Ishikawa (cell line): Measurements from ENCODE around the gene RXFP2.
A peak's percentile ranks its signal among the peaks of the same experiment; 100 is the strongest.

ENCODE experiments used
- CEBPB ChIP-seq: IDR thresholded peaks from 2 replicates; pipeline ENCODE4 v1.6.1; 2012
- CREB1 ChIP-seq: IDR thresholded peaks from 2 replicates; pipeline ENCODE4 v1.6.1; 2012; ENCODE audit warnings: low read depth
- EGR1 ChIP-seq: IDR thresholded peaks from 2 replicates; pipeline ENCODE4 v1.6.1; 2012
- EP300 ChIP-seq: IDR thresholded peaks from 2 replicates; pipeline ENCODE4 v1.6.1; 2012; ENCODE audit warnings: borderline replicate concordance
- FOXM1 ChIP-seq: IDR thresholded peaks from 2 replicates; pipeline ENCODE4 v1.6.1; 2012; ENCODE audit warnings: low read depth, borderline replicate concordance
- NFIC ChIP-seq: IDR thresholded peaks from 2 replicates; pipeline ENCODE4 v1.6.1; 2012
- RAD21 ChIP-seq: IDR thresholded peaks from 2 replicates; pipeline ENCODE4 v1.6.1; 2012; ENCODE audit warnings: low read depth
- TAF1 ChIP-seq: IDR thresholded peaks from 2 replicates; pipeline ENCODE4 v1.6.1; 2012; ENCODE audit warnings: low read depth, mild to moderate bottlenecking
- TCF12 ChIP-seq: IDR thresholded peaks from 2 replicates; pipeline ENCODE4 v1.6.1; 2012; ENCODE audit warnings: low read depth
- YY1 ChIP-seq: IDR thresholded peaks from 2 replicates; pipeline ENCODE4 v1.6.1; 2012; ENCODE audit warnings: low read depth
- ZBTB7A ChIP-seq: IDR thresholded peaks from 2 replicates; pipeline ENCODE4 v1.6.1; 2012; ENCODE audit warnings: low read depth
- TF ChIP-seq, protein P1 (sequence below): IDR thresholded peaks from 2 replicates; pipeline ENCODE4 v1.6.1; 2012
- TF ChIP-seq, protein P2 (sequence below): IDR thresholded peaks from 2 replicates; pipeline ENCODE4 v1.6.1; 2012
- TF ChIP-seq, protein P3 (sequence below): IDR thresholded peaks from 2 replicates; pipeline ENCODE4 v1.6.1; 2012; ENCODE audit warnings: low read depth, mild to moderate bottlenecking

RXFP2 gene

DNA sequence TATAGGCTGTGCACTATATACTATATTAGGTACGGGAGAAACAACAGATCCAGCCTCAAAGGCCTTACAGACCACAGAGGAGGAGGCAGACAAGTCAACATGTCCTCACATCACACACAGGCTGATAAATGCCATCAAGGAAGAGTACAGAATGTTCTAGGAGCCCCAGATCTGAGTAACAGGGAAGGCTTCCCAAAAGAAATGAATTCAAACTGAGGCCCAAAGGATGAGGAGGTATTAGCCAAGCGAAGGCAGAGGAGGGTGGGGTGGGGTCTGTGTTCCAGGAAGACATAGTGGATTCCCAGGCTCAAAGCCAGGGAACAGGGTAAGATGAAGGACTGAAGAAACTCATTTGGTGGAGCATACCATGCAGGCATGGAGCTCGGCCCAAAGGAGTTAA is 55.1 kb downstream of the RXFP2 start:
- TF ChIP-seq TCF12: no peak
- TF ChIP-seq, protein P1, sequence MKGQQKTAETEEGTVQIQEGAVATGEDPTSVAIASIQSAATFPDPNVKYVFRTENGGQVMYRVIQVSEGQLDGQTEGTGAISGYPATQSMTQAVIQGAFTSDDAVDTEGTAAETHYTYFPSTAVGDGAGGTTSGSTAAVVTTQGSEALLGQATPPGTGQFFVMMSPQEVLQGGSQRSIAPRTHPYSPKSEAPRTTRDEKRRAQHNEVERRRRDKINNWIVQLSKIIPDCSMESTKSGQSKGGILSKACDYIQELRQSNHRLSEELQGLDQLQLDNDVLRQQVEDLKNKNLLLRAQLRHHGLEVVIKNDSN: no peak
- TF ChIP-seq EGR1: no peak
- TF ChIP-seq RAD21: no peak
- TF ChIP-seq, protein P2, sequence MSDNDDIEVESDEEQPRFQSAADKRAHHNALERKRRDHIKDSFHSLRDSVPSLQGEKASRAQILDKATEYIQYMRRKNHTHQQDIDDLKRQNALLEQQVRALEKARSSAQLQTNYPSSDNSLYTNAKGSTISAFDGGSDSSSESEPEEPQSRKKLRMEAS: no peak
- no peak for TF ChIP-seq TAF1
- TF ChIP-seq, protein P3, sequence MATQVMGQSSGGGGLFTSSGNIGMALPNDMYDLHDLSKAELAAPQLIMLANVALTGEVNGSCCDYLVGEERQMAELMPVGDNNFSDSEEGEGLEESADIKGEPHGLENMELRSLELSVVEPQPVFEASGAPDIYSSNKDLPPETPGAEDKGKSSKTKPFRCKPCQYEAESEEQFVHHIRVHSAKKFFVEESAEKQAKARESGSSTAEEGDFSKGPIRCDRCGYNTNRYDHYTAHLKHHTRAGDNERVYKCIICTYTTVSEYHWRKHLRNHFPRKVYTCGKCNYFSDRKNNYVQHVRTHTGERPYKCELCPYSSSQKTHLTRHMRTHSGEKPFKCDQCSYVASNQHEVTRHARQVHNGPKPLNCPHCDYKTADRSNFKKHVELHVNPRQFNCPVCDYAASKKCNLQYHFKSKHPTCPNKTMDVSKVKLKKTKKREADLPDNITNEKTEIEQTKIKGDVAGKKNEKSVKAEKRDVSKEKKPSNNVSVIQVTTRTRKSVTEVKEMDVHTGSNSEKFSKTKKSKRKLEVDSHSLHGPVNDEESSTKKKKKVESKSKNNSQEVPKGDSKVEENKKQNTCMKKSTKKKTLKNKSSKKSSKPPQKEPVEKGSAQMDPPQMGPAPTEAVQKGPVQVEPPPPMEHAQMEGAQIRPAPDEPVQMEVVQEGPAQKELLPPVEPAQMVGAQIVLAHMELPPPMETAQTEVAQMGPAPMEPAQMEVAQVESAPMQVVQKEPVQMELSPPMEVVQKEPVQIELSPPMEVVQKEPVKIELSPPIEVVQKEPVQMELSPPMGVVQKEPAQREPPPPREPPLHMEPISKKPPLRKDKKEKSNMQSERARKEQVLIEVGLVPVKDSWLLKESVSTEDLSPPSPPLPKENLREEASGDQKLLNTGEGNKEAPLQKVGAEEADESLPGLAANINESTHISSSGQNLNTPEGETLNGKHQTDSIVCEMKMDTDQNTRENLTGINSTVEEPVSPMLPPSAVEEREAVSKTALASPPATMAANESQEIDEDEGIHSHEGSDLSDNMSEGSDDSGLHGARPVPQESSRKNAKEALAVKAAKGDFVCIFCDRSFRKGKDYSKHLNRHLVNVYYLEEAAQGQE: no peak

DNA sequence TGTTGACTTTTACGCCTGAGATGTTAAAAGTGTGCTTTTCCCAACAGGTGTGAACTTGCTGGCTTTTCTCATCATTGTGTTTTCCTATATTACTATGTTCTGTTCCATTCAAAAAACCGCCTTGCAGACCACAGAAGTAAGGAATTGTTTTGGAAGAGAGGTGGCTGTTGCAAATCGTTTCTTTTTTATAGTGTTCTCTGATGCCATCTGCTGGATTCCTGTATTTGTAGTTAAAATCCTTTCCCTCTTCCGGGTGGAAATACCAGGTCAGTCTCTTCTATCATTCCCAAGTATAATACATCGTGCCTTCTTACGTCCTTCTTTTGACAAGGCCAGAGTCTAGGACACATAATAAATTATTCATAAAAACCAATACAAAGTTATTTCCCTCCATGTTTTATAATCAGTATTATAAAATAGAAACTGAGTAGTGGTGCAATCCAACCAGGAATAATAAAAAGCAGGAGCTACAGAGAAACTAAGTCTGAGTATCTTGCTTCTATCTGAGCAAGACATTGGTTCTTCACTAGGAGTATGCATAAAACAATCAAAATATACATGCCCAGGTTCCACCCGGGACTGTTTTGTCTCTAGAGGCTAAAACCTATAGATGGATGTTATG is 57.9 kb downstream of the RXFP2 start:
- TF ChIP-seq YY1 (no peak), RAD21 (peak; percentile 34)

DNA sequence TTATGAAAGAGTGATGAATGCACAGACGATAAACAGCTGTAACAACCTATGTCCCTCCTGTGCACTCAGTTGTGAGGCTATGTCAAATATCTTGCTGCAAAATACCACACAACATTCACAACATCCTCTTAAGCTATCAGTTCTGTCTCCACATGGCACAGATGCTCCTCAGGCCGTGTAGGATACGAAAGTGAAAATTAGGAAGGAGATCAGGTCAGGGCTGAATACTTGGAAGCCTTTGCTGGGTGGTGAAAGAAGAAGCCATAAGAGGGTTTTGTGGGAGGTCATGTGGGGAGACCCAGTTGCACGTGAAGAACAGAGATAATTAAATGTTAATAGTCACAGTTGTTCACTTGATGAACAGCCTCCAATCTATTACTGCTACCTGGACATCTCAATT is 58.9 kb downstream of the RXFP2 start:
- TF ChIP-seq, protein P3: no peak
- TF ChIP-seq YY1 (no peak), TCF12 (no peak), EGR1 (no peak), ZBTB7A (no peak), CEBPB (no peak), RAD21 (no peak), EP300 (no peak), NFIC (no peak), TAF1 (no peak)
- TF ChIP-seq, protein P1: no peak
- TF ChIP-seq, protein P2: no peak

DNA sequence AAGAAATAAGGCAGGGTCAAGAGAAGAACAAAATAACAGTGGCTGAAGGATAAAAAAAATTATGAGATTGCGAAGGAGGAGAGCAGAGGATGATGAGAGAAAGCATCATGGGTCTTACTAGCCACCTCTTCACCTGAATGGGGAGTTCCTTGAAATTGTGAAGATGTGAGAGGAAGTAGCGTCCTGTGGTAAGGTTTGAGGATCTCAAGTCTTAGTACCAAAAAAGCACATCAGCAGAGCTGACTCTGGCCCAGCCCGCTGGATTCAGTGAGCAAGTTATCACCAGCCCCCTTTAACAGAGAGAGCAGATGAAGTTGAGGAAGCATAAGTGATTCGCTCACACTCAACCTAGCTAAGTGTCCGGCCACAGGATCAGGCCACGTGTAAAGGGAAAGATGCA is 61.8 kb downstream of the RXFP2 start:
- TF ChIP-seq EGR1 (no peak), CREB1 (no peak), YY1 (no peak), FOXM1 (no peak), CEBPB (no peak), RAD21 (no peak)

DNA sequence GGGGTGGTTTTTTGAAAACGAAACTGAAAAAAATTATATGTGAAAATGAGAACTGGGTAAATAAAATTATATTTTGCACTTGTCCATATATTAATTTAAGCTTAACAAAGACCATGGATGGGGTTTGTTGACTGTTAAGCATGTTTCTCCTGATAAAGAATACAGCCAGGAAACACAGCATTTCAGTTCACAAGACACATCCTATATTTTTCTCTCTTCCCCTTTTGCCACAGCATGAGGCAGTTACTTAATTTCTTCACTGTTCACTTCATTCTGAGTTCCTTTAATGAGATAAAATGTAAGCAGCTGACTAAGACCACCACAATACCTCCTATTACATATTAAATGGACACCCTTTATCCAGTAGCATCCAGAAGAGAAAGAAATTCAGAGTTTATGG is 64.0 kb downstream of the RXFP2 start:
- TF ChIP-seq, protein P3: no peak
- TF ChIP-seq FOXM1 (no peak), CEBPB (no peak), YY1 (no peak), EP300 (no peak), TCF12 (no peak), NFIC (no peak)
- TF ChIP-seq, protein P1: no peak
